Naive thymus-derived CD4-positive, alpha-beta T cell (primary cell): ENCODE measurements around the gene RER1. TPM values are rescaled to one million over a fixed set of nuclear protein-coding genes. Genes with fewer than 3 reads are reported as not detected.

Experiments
- ATAC-seq: fragments of 150-1000 bp; cut with Tn5 transposase; 2 replicates; pipeline ENCODE4 v1.10.0; 2021; ENCODE audit warnings: mild to moderate bottlenecking, moderate library complexity
- CTCF ChIA-PET: fragments of 350-600 bp; sonication (Branson Sonifier 250); formaldehyde crosslinking; loops from one replicate; lab custom pipeline; 2021; ENCODE audit warnings: antibody characterized with exemption; lab: Charles Lee
- POLR2A ChIA-PET: fragments of 350-600 bp; sonication (Branson Sonifier 250); formaldehyde crosslinking; loops from one replicate; lab custom pipeline; 2021; ENCODE audit warnings: antibody characterized with exemption, inconsistent platforms; lab: Charles Lee
- DNase-seq, 9 donors: peaks; one replicate each; pipeline versions ENCODE4 v3.0.0 to v3.0.0-alpha.2; 2020 to 2022; ENCODE audit warnings: mixed read lengths in 1 of 9
- H3K27ac ChIP-seq: one replicate; pipeline ENCODE4 v1.7.0; 2013; ENCODE audit warnings: mild to moderate bottlenecking, low read depth, low read length, moderate library complexity
- H3K27me3 ChIP-seq, 2 donors: one replicate each; pipeline ENCODE4 v1.7.0; 2013; ENCODE audit warnings: low read length in 2 of 2, mild to moderate bottlenecking in 2 of 2, moderate library complexity in 2 of 2; ENCODE audit not compliant: control insufficient read depth in 2 of 2, insufficient read depth in 2 of 2
- H3K36me3 ChIP-seq, 3 experiments: 1 replicate in 2 of 3; 2 replicates in 1 of 3; pipeline ENCODE4 v1.7.0; 2013; ENCODE audit warnings: low read length in 3 of 3, mild to moderate bottlenecking in 3 of 3, moderate library complexity in 1 of 3; ENCODE audit not compliant: insufficient read depth in 3 of 3, control insufficient read depth in 2 of 3
- H3K4me1 ChIP-seq, 2 donors: one replicate each; pipeline ENCODE4 v1.7.0; 2013; ENCODE audit warnings: low read length in 2 of 2, mild to moderate bottlenecking in 2 of 2, moderate library complexity in 1 of 2; ENCODE audit not compliant: control insufficient read depth in 2 of 2, insufficient read depth in 2 of 2
- H3K4me3 ChIP-seq: 2 replicates; pipeline ENCODE4 v1.7.0; 2013; ENCODE audit warnings: mild to moderate bottlenecking, low read length
- H3K9me3 ChIP-seq, 3 experiments: 1 replicate in 2 of 3; 2 replicates in 1 of 3; pipeline ENCODE4 v1.7.0; 2013; ENCODE audit warnings: low read length in 3 of 3; ENCODE audit not compliant: control insufficient read depth in 2 of 3
- H3K27ac Mint-ChIP-seq, 9 donors: one replicate each; pipeline ENCODE4 v1.8.0; 2020 to 2022; ENCODE audit warnings: mixed read lengths in 9 of 9, mild to moderate bottlenecking in 8 of 9, moderate library complexity in 5 of 9, inconsistent platforms in 2 of 9
- H3K27me3 Mint-ChIP-seq, 5 donors: one replicate each; pipeline ENCODE4 v1.8.0; 2021 to 2022; ENCODE audit warnings: mixed read lengths in 5 of 5, mild to moderate bottlenecking in 1 of 5
- H3K36me3 Mint-ChIP-seq, 5 donors: one replicate each; pipeline ENCODE4 v1.8.0; 2020 to 2022; ENCODE audit warnings: mixed read lengths in 5 of 5, mild to moderate bottlenecking in 3 of 5, inconsistent platforms in 1 of 5
- H3K4me1 Mint-ChIP-seq, 7 donors: one replicate each; pipeline ENCODE4 v1.8.0; 2020 to 2022; ENCODE audit warnings: mixed read lengths in 7 of 7, mild to moderate bottlenecking in 3 of 7, inconsistent platforms in 1 of 7
- H3K4me3 Mint-ChIP-seq, 10 donors: one replicate each; pipeline ENCODE4 v1.8.0; 2020 to 2022; ENCODE audit warnings: mild to moderate bottlenecking in 10 of 10, mixed read lengths in 10 of 10, moderate library complexity in 6 of 10, inconsistent platforms in 2 of 10
- H3K9me3 Mint-ChIP-seq, 11 donors: one replicate each; pipeline ENCODE4 v1.8.0; 2020 to 2022; ENCODE audit warnings: mixed read lengths in 11 of 11, mild to moderate bottlenecking in 4 of 11, inconsistent platforms in 1 of 11, moderate library complexity in 1 of 11
- intact Hi-C, 2 donors: fragments of 100-400 bp; cut with micrococcal nuclease; formaldehyde crosslinking; loops; one replicate each; pipeline ENCODE4 v1.15.1; 2023
- polyA plus RNA-seq, 2 donors: library from polyadenylated mRNA; unstranded; fragments of 300-500 nt; fragmentation: Illumina TruSeq; gene quantifications; one replicate each; pipeline ENCODE4 v1.2.3, GENCODE V29; 2021
- total RNA-seq, 6 experiments: library from RNA in 5 of 6; stranded (reverse) in 5 of 6; gene quantifications; 1 replicate in 5 of 6; 2 replicates in 1 of 6; pipeline ENCODE4 v1.2.3 and lab custom pipeline; 2021 to 2026

Gene RER1
- total and polyA plus RNA-seq, 7 experiments from 2014 or later, result 71.0 to 150 (median 116) TPM

DNA sequence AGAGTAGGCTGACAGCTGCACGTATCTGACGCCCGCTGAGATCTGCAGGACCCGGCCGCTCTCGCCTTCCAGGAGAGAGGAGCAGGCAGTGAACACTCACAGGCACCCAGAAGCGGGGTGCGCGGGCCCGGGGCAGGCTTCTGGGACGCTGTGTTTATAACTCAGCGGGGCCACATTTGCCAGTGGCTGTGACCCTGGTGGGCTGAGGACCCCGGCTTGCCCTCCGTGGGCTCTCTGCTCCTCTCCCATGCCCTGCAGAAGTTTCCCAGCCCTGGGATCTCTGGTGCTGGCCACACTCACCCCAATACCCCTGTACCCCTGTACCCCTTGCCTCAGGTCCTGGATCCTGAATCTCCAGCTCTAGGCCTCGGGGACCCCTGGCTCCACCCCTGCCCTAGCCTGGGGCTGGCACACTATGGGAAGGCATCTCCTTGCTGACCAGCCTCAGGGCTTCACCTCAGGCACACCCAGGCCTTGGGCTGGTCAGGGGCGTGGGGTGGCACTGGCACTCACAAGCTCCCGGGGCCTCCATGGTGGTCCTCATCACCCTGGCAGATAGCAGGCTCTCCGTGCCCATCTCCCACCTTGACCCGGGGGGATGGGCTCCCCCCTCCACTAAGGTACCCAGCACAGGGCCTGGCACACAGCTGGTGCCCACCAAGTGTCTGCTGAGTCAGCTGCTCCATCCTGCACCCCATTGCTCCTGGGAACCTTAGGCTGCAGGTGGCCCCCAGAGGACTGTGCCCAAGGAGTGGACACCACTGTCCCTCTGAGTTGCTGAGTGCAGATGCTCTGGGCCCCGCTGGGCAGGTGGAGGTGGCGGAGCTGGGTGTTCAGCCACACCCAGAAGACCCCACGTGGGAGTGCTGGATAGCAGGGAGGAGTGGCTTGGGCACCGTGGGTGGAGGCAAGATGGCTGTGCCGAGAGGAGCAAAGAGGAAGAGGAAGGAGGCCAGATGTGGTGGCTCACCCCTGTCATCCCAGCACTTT is 32.7 kb upstream of the RER1 start:
- ChIA-PET POLR2A (no interaction called here), CTCF (no interaction called here)
- H3K27ac Mint-ChIP-seq, result no peak overlapping the region
- H3K4me1 Mint-ChIP-seq, result no peaks in the 10 kb centered on the region
- no peak overlapping the region for H3K27ac ChIP-seq
- intact Hi-C loops, result no loop called here
- no peak overlapping the region for H3K4me3 Mint-ChIP-seq
- H3K36me3 Mint-ChIP-seq, result peaks cover 0 to 16% (median 14%) of the 10 kb centered on the region in 5 donors
- H3K4me3 ChIP-seq, result no peak overlapping the region
- H3K36me3 ChIP-seq, result no peaks in the 10 kb centered on the region
- H3K27me3 Mint-ChIP-seq, result peaks cover 0 to 5% (median 0%) of the 10 kb centered on the region in 5 donors
- H3K4me1 ChIP-seq, result no peaks in the 10 kb centered on the region
- DNase-seq, result no peak
- no peaks in the 10 kb centered on the region for H3K27me3 ChIP-seq
- peaks cover 0 to 18% (median 7%) of the 10 kb centered on the region in 11 donors for H3K9me3 Mint-ChIP-seq
- no peak for ATAC-seq
- H3K9me3 ChIP-seq, result no peaks in the 10 kb centered on the region

DNA sequence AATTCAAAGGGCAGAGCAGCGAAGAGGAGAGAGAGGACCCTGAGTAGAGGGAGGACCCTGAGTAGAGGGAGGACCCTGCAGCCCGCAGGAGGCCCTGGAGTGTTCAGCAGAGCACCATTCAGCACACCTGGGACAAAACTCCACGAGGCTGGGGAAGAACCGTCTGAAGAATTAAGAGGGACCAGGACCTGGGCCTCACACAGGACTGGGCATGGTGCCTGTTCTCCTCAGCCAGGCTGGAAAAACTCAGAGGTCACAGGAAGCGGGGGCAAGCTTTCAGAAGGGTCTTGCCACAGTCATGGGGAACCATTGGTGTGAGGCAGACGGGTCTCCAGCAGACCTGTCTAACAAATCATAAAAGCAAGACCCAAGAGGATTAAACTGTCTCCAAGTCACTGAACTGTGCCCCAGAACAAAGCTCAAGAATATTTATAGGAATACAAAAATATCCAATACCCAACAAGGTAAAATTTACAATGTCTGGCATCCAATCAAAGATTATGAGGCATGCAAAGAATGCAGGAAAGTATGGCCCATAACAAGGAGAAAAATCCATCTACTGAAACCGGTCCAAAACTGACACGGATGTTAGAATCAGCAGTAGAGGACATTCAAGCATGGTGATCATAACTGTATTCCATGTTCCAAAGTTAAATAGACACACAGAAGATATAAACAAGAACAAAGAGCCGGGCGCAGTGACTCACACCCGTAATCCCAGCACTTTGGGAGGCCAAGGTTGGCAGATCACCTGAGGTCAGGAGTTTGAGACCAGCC is 30.9 kb upstream of the RER1 start:
- no peak for ATAC-seq
- POLR2A ChIA-PET, result no interaction called here
- no peak overlapping the region for H3K4me3 Mint-ChIP-seq
- H3K27me3 Mint-ChIP-seq, result peaks cover 0 to 5% (median 0%) of the 10 kb centered on the region in 5 donors
- Histone ChIP-seq H3K27me3 (no peaks in the 10 kb centered on the region), H3K27ac (no peak overlapping the region), H3K4me1 (no peaks in the 10 kb centered on the region), H3K4me3 (no peak overlapping the region), H3K9me3 (no peaks in the 10 kb centered on the region), H3K36me3 (no peaks in the 10 kb centered on the region)
- intact Hi-C loops, result no loop called here
- DNase-seq, result no peak
- peaks cover 0 to 18% (median 14%) of the 10 kb centered on the region in 5 donors for H3K36me3 Mint-ChIP-seq
- H3K27ac Mint-ChIP-seq, result no peak overlapping the region
- no peaks in the 10 kb centered on the region for H3K4me1 Mint-ChIP-seq
- CTCF ChIA-PET, result no interaction called here
- peaks cover 0 to 20% (median 8%) of the 10 kb centered on the region in 11 donors for H3K9me3 Mint-ChIP-seq

DNA sequence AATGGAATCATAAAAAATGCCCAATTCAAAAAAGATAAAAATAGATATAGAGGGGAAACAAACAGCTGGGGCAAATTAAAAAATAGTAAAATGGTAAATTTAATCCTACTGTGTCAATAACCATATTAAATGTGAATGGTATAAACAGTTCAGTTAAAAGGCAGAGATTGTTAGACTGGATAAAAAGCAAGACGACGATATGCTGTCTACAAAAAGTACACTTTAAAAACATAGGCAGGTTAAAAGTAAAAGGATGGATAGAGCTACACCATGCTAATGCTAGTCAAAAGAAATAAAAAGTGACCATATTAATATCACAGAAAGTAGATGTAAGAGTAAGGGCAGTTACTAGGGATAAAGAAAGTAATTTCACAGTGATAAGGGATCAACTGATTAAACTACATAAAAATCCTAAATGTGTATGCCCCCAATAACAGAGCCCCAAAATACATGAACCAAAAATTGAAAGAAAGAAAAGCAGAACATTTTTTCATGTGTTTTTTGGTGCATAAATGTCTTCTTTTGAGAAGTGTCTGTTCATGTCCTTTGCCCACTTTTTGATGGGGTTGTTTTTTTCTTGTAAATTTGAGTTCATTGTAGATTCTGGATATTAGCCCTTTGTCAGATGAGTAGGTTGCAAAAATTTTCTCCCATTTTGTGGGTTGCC is 27.7 kb upstream of the RER1 start:
- no peaks in the 10 kb centered on the region for H3K9me3 ChIP-seq
- POLR2A ChIA-PET, result no interaction called here
- CTCF ChIA-PET, result no interaction called here

DNA sequence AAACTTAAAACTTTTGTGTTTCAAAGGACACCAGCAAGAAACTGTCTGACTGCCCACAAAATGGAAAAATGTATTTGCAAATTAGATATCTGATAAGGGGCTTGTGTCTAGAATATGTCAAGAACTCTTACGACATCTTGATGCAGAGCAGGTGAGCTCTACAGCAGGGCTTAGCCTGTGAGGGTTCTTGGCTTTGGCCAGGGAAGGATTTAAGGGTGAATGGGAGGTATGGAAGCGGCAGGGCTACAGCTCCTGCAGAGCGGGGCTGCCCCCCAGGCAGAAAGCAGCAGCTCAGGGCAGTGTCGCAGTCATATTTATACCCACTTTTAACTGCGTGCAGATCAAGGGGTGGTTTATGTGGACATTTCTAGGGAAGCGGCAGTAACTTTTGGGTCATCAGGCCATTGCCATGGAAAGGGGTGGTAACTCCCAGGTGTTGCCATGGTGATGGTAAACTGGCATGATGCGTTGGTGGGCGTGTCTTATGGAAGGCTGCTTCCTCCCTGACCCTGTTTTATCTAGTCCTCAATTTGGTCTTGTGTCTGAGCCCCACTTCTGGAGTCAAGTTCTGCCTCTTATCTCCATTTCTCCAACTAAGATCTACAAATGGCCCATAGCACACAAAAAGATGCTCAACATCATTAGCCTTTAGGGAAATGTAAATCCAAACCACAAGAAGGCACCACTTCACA is 23.4 kb upstream of the RER1 start:
- Histone ChIP-seq H3K36me3 (no peaks in the 10 kb centered on the region), H3K4me1 (no peaks in the 10 kb centered on the region), H3K27me3 (no peaks in the 10 kb centered on the region), H3K9me3 (no peaks in the 10 kb centered on the region), H3K4me3 (no peak overlapping the region), H3K27ac (no peak overlapping the region)
- Mint-ChIP-seq H3K27ac (no peak overlapping the region), H3K9me3 (peaks cover 0 to 10% (median 5%) of the 10 kb centered on the region in 11 donors), H3K4me1 (no peaks in the 10 kb centered on the region), H3K4me3 (no peak overlapping the region), H3K27me3 (peaks cover 0 to 3% (median 0%) of the 10 kb centered on the region in 5 donors), H3K36me3 (peaks cover 0 to 15% (median 7%) of the 10 kb centered on the region in 5 donors)
- intact Hi-C loops, result no loop called here
- POLR2A ChIA-PET, result no interaction called here
- CTCF ChIA-PET, result no interaction called here
- no peak for DNase-seq
- ATAC-seq, result no peak

More for the DNA sequence above, 27.7 kb upstream of the RER1 start:
- H3K4me1 Mint-ChIP-seq, result no peaks in the 10 kb centered on the region
- H3K36me3 Mint-ChIP-seq, result peaks cover 0 to 18% (median 16%) of the 10 kb centered on the region in 5 donors
- H3K4me3 Mint-ChIP-seq, result no peak overlapping the region
- no peak overlapping the region for H3K27ac ChIP-seq
- no peaks in the 10 kb centered on the region for H3K36me3 ChIP-seq
- H3K9me3 Mint-ChIP-seq, result peaks cover 0 to 20% (median 8%) of the 10 kb centered on the region in 11 donors
- H3K27ac Mint-ChIP-seq, result no peak overlapping the region
- no peak for ATAC-seq
- intact Hi-C loops, result no loop called here
- no peak for DNase-seq
- H3K4me3 ChIP-seq, result no peak overlapping the region
- no peaks in the 10 kb centered on the region for H3K4me1 ChIP-seq
- H3K27me3 ChIP-seq, result no peaks in the 10 kb centered on the region
- H3K27me3 Mint-ChIP-seq, result peaks cover 0 to 5% (median 0%) of the 10 kb centered on the region in 5 donors

DNA sequence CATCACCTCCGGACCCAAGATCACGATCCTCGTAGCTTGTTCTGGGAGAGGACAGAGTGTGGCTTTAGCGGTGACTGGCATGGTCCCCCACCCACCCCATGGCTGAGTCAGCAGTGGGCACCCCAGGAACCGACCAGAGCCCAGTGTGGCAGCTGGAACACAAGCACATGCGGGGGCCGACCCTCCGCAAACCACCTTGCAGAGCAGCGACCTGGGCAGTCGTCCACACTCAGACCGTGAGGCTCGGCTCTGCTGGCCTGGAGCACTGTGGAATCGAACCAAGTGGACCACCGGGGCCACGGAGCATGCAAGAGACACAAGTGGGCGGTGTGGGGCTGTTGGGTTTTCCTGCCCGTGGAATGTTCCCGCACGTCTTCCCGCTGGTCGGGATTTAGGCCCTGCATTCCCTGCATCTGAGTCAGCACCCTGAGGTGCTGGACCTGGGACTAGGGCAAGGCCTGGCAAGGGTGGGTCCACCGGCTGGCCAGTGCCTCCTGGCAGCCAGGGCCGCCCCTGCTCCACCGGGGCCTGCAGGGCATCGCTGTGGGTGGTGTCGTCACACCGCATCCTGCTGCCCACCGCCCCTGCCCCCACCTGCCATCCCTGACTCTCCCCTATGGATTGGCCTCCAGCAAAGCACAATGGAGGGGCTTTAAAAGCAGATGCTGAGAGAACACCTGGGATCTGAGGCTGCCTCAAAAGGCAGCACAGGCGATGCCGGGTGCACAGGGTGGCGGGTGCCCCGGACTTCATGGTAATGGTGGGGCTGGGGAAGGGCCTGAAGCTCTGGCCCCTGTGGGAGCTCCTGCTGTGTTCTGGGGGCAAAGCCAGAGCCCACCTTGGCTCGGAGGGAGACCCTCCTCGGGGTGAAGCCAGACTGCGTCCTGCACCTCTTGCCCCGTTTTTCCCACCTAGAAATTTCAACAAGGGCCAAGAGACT is 18.8 kb upstream of the RER1 start:
- no peaks in the 10 kb centered on the region for H3K9me3 ChIP-seq
- H3K36me3 ChIP-seq, result no peaks in the 10 kb centered on the region
- Mint-ChIP-seq H3K27me3 (no peaks in the 10 kb centered on the region), H3K27ac (no peak overlapping the region), H3K9me3 (no peaks in the 10 kb centered on the region), H3K4me1 (no peaks in the 10 kb centered on the region), H3K36me3 (peaks cover 0 to 15% (median 0%) of the 10 kb centered on the region in 5 donors), H3K4me3 (no peak overlapping the region)
- H3K27ac ChIP-seq, result no peak overlapping the region
- POLR2A ChIA-PET, result no interaction called here
- CTCF ChIA-PET, result no interaction called here
- ATAC-seq (no peak), DNase-seq (no peak)
- H3K4me3 ChIP-seq, result no peak overlapping the region
- intact Hi-C loops, result no loop called here
- no peaks in the 10 kb centered on the region for H3K4me1 ChIP-seq
- H3K27me3 ChIP-seq, result no peaks in the 10 kb centered on the region
